ENCODE data around the gene SPON1.

- TF ChIP-seq CTCF (IDR thresholded peaks at IDR 0.05) = no peak
- no peak for TF ChIP-seq POLR2A (IDR thresholded peaks at IDR 0.05; ENCODE audit: low read length)
- TF ChIP-seq BCL3 (IDR thresholded peaks at IDR 0.05) = no peak
- TF ChIP-seq POLR2AphosphoS2 (conservative IDR thresholded peaks at IDR 0.05; ENCODE audit: low read length) = no peak
- no peak for TF ChIP-seq JUNB (IDR thresholded peaks at IDR 0.05)
- no peak for TF ChIP-seq JUN (IDR thresholded peaks at IDR 0.05)
- TF ChIP-seq RCOR1 (IDR thresholded peaks at IDR 0.05; ENCODE audit: low read depth, low read length) = no peak
- TF ChIP-seq PHF8 (IDR thresholded peaks at IDR 0.05; ENCODE audit: borderline replicate concordance, low read depth) = no peak
- no peak for TF ChIP-seq HES2 (IDR thresholded peaks at IDR 0.05)
- TF ChIP-seq KDM1A (IDR thresholded peaks at IDR 0.05; ENCODE audit: low read depth) = no peak
Measured at GRCh38 chr11:13952668-13953067, 9.9 kb upstream of the SPON1 start.

Measured in A549 (cell line).